ENCODE data around the gene TBC1D14.

GRCh38 chr4:7044137-7044930 lies 134.7 kb downstream of the TBC1D14 start:
- TF ChIP-seq CTCF (conservative IDR thresholded peaks at IDR 0.05; ENCODE audit: low read depth, low read length): no peak
- no peak for TF ChIP-seq EZH2 (IDR thresholded peaks at IDR 0.05; ENCODE audit: borderline replicate concordance, low read depth, low read length, poor library complexity, severe bottlenecking)
